ENCODE data around the gene UROC1.

The UROC1 gene

GRCh38 chr3:126466886-126467610, 50.5 kb downstream of the UROC1 start:
- Histone ChIP-seq H3K9ac (ENCODE audit: low read length) (no peak overlapping the region), H3K4me1 (ENCODE audit: insufficient read depth, low read length) (peaks cover 11% of the 10 kb centered on the region), H3K4me3 (ENCODE audit: low read depth in 1 of 2, low read length in 2 of 2) (no peak overlapping the region), H3K9me3 (ENCODE audit: low read length) (no peaks in the 10 kb centered on the region), H3K36me3 (ENCODE audit: insufficient read depth, low read length) (peaks cover 87% of the 10 kb centered on the region), H3K27ac (ENCODE audit: low read depth, low read length) (no peak overlapping the region), H3K27me3 (ENCODE audit: control insufficient read depth in 1 of 2, insufficient read depth in 2 of 2, low read length in 2 of 2) (no peaks in the 10 kb centered on the region)

GRCh38 chr3:126465928-126466544, 51.5 kb downstream of the UROC1 start:
- H3K9me3 ChIP-seq (ENCODE audit: low read length) = no peaks in the 10 kb centered on the region
- H3K9ac ChIP-seq (ENCODE audit: low read length) = no peak overlapping the region
- peaks cover 4% of the 10 kb centered on the region for H3K4me1 ChIP-seq (ENCODE audit: insufficient read depth, low read length)
- H3K4me3 ChIP-seq (ENCODE audit: low read depth in 1 of 2, low read length in 2 of 2) = no peak overlapping the region
- H3K27me3 ChIP-seq (ENCODE audit: control insufficient read depth in 1 of 2, insufficient read depth in 2 of 2, low read length in 2 of 2) = no peaks in the 10 kb centered on the region
- no peak overlapping the region for H3K27ac ChIP-seq (ENCODE audit: low read depth, low read length)
- peaks cover 88% of the 10 kb centered on the region for H3K36me3 ChIP-seq (ENCODE audit: insufficient read depth, low read length)

GRCh38 chr3:126464997-126465396, 52.6 kb downstream of the UROC1 start:
- Histone ChIP-seq H3K9me3 (ENCODE audit: low read length) (no peaks in the 10 kb centered on the region), H3K4me1 (ENCODE audit: insufficient read depth, low read length) (no peaks in the 10 kb centered on the region), H3K4me3 (ENCODE audit: low read depth in 1 of 2, low read length in 2 of 2) (no peak overlapping the region), H3K36me3 (ENCODE audit: insufficient read depth, low read length) (peaks cover 86% of the 10 kb centered on the region), H3K9ac (ENCODE audit: low read length) (no peak overlapping the region), H3K27me3 (ENCODE audit: control insufficient read depth in 1 of 2, insufficient read depth in 2 of 2, low read length in 2 of 2) (no peaks in the 10 kb centered on the region), H3K27ac (ENCODE audit: low read depth, low read length) (no peak overlapping the region)

- Histone ChIP-seq H3K36me3 (ENCODE audit: insufficient read depth, low read length) (peaks cover 86% of the 10 kb centered on the region), H3K9ac (ENCODE audit: low read length) (no peak overlapping the region), H3K9me3 (ENCODE audit: low read length) (no peaks in the 10 kb centered on the region), H3K27ac (ENCODE audit: low read depth, low read length) (no peak overlapping the region), H3K4me3 (ENCODE audit: low read depth in 1 of 2, low read length in 2 of 2) (no peak overlapping the region), H3K4me1 (ENCODE audit: insufficient read depth, low read length) (no peaks in the 10 kb centered on the region), H3K27me3 (ENCODE audit: control insufficient read depth in 1 of 2, insufficient read depth in 2 of 2, low read length in 2 of 2) (no peaks in the 10 kb centered on the region)
These were observed 53.1 kb downstream of the UROC1 start for GRCh38 chr3:126464494-126464893.

GRCh38 chr3:126464093-126464492, 53.5 kb downstream of the UROC1 start:
- no peak overlapping the region for H3K9ac ChIP-seq (ENCODE audit: low read length)
- peaks cover 86% of the 10 kb centered on the region for H3K36me3 ChIP-seq (ENCODE audit: insufficient read depth, low read length)
- H3K4me3 ChIP-seq (ENCODE audit: low read depth in 1 of 2, low read length in 2 of 2) = no peak overlapping the region
- no peaks in the 10 kb centered on the region for H3K4me1 ChIP-seq (ENCODE audit: insufficient read depth, low read length)
- no peaks in the 10 kb centered on the region for H3K9me3 ChIP-seq (ENCODE audit: low read length)
- H3K27ac ChIP-seq (ENCODE audit: low read depth, low read length) = no peak overlapping the region
- H3K27me3 ChIP-seq (ENCODE audit: control insufficient read depth in 1 of 2, insufficient read depth in 2 of 2, low read length in 2 of 2) = no peaks in the 10 kb centered on the region

- H3K4me3 ChIP-seq (ENCODE audit: low read depth in 1 of 2, low read length in 2 of 2) = no peak overlapping the region
- H3K9me3 ChIP-seq (ENCODE audit: low read length) = no peaks in the 10 kb centered on the region
- H3K36me3 ChIP-seq (ENCODE audit: insufficient read depth, low read length) = peaks cover 83% of the 10 kb centered on the region
- no peak overlapping the region for H3K27ac ChIP-seq (ENCODE audit: low read depth, low read length)
- H3K9ac ChIP-seq (ENCODE audit: low read length) = no peak overlapping the region
- no peaks in the 10 kb centered on the region for H3K27me3 ChIP-seq (ENCODE audit: control insufficient read depth in 1 of 2, insufficient read depth in 2 of 2, low read length in 2 of 2)
- no peaks in the 10 kb centered on the region for H3K4me1 ChIP-seq (ENCODE audit: insufficient read depth, low read length)
These were observed 54.1 kb downstream of the UROC1 start for GRCh38 chr3:126463521-126463920.

- Histone ChIP-seq H3K4me1 (ENCODE audit: insufficient read depth, low read length) (no peaks in the 10 kb centered on the region), H3K9me3 (ENCODE audit: low read length) (no peaks in the 10 kb centered on the region), H3K27me3 (ENCODE audit: control insufficient read depth in 1 of 2, insufficient read depth in 2 of 2, low read length in 2 of 2) (no peaks in the 10 kb centered on the region), H3K9ac (ENCODE audit: low read length) (no peak overlapping the region), H3K36me3 (ENCODE audit: insufficient read depth, low read length) (peaks cover 74% of the 10 kb centered on the region), H3K4me3 (ENCODE audit: low read depth in 1 of 2, low read length in 2 of 2) (no peak overlapping the region), H3K27ac (ENCODE audit: low read depth, low read length) (no peak overlapping the region)
These were observed 56.0 kb downstream of the UROC1 start for GRCh38 chr3:126461450-126462070.

- peaks cover 65% of the 10 kb centered on the region for H3K36me3 ChIP-seq (ENCODE audit: insufficient read depth, low read length)
- no peak overlapping the region for H3K9ac ChIP-seq (ENCODE audit: low read length)
- H3K27ac ChIP-seq (ENCODE audit: low read depth, low read length) = no peak overlapping the region
These were observed 57.2 kb downstream of the UROC1 start for GRCh38 chr3:126460381-126460780.

GRCh38 chr3:126459763-126460127, 57.8 kb downstream of the UROC1 start:
- Histone ChIP-seq H3K9ac (ENCODE audit: low read length) (no peak overlapping the region), H3K27me3 (ENCODE audit: control insufficient read depth in 1 of 2, insufficient read depth in 2 of 2, low read length in 2 of 2) (no peaks in the 10 kb centered on the region), H3K27ac (ENCODE audit: low read depth, low read length) (no peak overlapping the region), H3K36me3 (ENCODE audit: insufficient read depth, low read length) (peaks cover 64% of the 10 kb centered on the region), H3K4me3 (ENCODE audit: low read depth in 1 of 2, low read length in 2 of 2) (no peak overlapping the region), H3K9me3 (ENCODE audit: low read length) (no peaks in the 10 kb centered on the region), H3K4me1 (ENCODE audit: insufficient read depth, low read length) (no peaks in the 10 kb centered on the region)

More at GRCh38 chr3:126460381-126460780, 57.2 kb downstream of the UROC1 start:
- no peaks in the 10 kb centered on the region for H3K27me3 ChIP-seq (ENCODE audit: control insufficient read depth in 1 of 2, insufficient read depth in 2 of 2, low read length in 2 of 2)
- no peak overlapping the region for H3K4me3 ChIP-seq (ENCODE audit: low read depth in 1 of 2, low read length in 2 of 2)
- no peaks in the 10 kb centered on the region for H3K9me3 ChIP-seq (ENCODE audit: low read length)
- H3K4me1 ChIP-seq (ENCODE audit: insufficient read depth, low read length) = no peaks in the 10 kb centered on the region

GRCh38 chr3:126459111-126459762, 58.3 kb downstream of the UROC1 start:
- Histone ChIP-seq H3K27ac (ENCODE audit: low read depth, low read length) (no peak overlapping the region), H3K36me3 (ENCODE audit: insufficient read depth, low read length) (peaks cover 64% of the 10 kb centered on the region), H3K9me3 (ENCODE audit: low read length) (no peaks in the 10 kb centered on the region), H3K4me3 (ENCODE audit: low read depth in 1 of 2, low read length in 2 of 2) (no peak overlapping the region), H3K9ac (ENCODE audit: low read length) (no peak overlapping the region), H3K4me1 (ENCODE audit: insufficient read depth, low read length) (no peaks in the 10 kb centered on the region), H3K27me3 (ENCODE audit: control insufficient read depth in 1 of 2, insufficient read depth in 2 of 2, low read length in 2 of 2) (no peaks in the 10 kb centered on the region)

- no peaks in the 10 kb centered on the region for H3K9me3 ChIP-seq (ENCODE audit: low read length)
- H3K4me1 ChIP-seq (ENCODE audit: insufficient read depth, low read length) = no peaks in the 10 kb centered on the region
- no peak overlapping the region for H3K9ac ChIP-seq (ENCODE audit: low read length)
- no peak overlapping the region for H3K27ac ChIP-seq (ENCODE audit: low read depth, low read length)
- H3K4me3 ChIP-seq (ENCODE audit: low read depth in 1 of 2, low read length in 2 of 2) = no peak overlapping the region
- no peaks in the 10 kb centered on the region for H3K27me3 ChIP-seq (ENCODE audit: control insufficient read depth in 1 of 2, insufficient read depth in 2 of 2, low read length in 2 of 2)
- H3K36me3 ChIP-seq (ENCODE audit: insufficient read depth, low read length) = peaks cover 69% of the 10 kb centered on the region
These were observed 60.7 kb downstream of the UROC1 start for GRCh38 chr3:126456766-126457388.
